HG03159 (cell line): Measurements from ENCODE around the gene TESMIN.

Experiments used
- ATAC-seq: cut with Tn5 transposase; IDR thresholded peaks from one replicate; pipeline ENCODE4 v1.9.1; 2021; ENCODE audit warnings: mild to moderate bottlenecking, moderate library complexity; ENCODE audit not compliant: unreplicated experiment

TESMIN gene

GRCh38 chr11:68763181-68763721 lies 11.9 kb upstream of the TESMIN start:
- ATAC-seq: no peak

GRCh38 chr11:68762481-68762880 lies 11.2 kb upstream of the TESMIN start:
- ATAC-seq: no peak

- no peak for ATAC-seq
These were observed 10.5 kb upstream of the TESMIN start for GRCh38 chr11:68761801-68762200.

- no peak for ATAC-seq
These were observed 8.7 kb upstream of the TESMIN start for GRCh38 chr11:68759991-68760390.

GRCh38 chr11:68757711-68758110 lies 6.4 kb upstream of the TESMIN start:
- ATAC-seq: no peak

- ATAC-seq: no peak
These were observed 4.9 kb upstream of the TESMIN start for GRCh38 chr11:68756171-68756766.

GRCh38 chr11:68753300-68753699 lies 2.0 kb upstream of the TESMIN start:
- no peak for ATAC-seq

GRCh38 chr11:68751004-68751325 lies 355 bp downstream of the TESMIN start:
- ATAC-seq: no peak

- ATAC-seq: no peak
These were observed 921 bp downstream of the TESMIN start for GRCh38 chr11:68750195-68751003.

- no peak for ATAC-seq
These were observed 1.8 kb downstream of the TESMIN start for GRCh38 chr11:68749229-68750123.

GRCh38 chr11:68748061-68748460 lies 3.3 kb downstream of the TESMIN start:
- no peak for ATAC-seq

- no peak for ATAC-seq
These were observed 7.8 kb downstream of the TESMIN start for GRCh38 chr11:68743539-68743938.

GRCh38 chr11:68741463-68741862 lies 9.9 kb downstream of the TESMIN start:
- no peak for ATAC-seq

GRCh38 chr11:68735646-68736045 lies 15.7 kb downstream of the TESMIN start:
- ATAC-seq: no peak

GRCh38 chr11:68735125-68735524 lies 16.2 kb downstream of the TESMIN start:
- ATAC-seq: no peak

GRCh38 chr11:68734111-68734510 lies 17.2 kb downstream of the TESMIN start:
- ATAC-seq: no peak

- no peak for ATAC-seq
These were observed 23.5 kb downstream of the TESMIN start for GRCh38 chr11:68727783-68728182.

- no peak for ATAC-seq
These were observed 27.0 kb downstream of the TESMIN start for GRCh38 chr11:68724293-68724692.

- no peak for ATAC-seq
These were observed 29.2 kb downstream of the TESMIN start for GRCh38 chr11:68722143-68722542.

GRCh38 chr11:68721075-68721474 lies 30.2 kb downstream of the TESMIN start:
- no peak for ATAC-seq

GRCh38 chr11:68715456-68716122 lies 35.7 kb downstream of the TESMIN start:
- ATAC-seq: no peak
